ENCODE data around the gene CYREN.
"Not testable (repeated sequence)": the region's sequence is repeated elsewhere in the genome, so short reads cannot be mapped to it uniquely, and the experiment has no call there.

CYREN gene

DNA sequence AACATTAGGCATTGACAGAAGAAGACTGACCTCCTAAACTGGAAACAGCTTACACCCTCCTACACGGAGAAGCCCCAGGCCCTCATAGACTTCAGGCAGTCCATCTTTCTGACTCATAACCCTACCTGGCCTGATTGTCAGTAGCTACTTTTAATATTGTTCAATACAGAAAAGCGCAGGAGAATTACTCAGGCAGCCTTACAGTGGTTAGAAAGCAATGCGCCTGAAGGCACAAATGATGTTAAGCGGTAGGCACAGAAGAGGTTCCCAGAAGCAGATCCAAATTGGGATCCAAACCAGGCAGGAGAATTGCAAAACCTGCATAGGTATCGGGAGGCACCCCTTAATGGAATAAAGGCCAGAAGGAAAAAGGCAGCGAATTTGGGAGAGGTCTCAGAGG, 5.4 kb upstream of the CYREN start:
- no peak for DNase-seq

GRCh38 chr7:135174941-135175340, 4.4 kb upstream of the CYREN start:
- no peak for DNase-seq

- DNase-seq, result not testable (repeated sequence)
Observed at GRCh38 chr7:135173916-135174315, 3.4 kb upstream of the CYREN start.

DNA sequence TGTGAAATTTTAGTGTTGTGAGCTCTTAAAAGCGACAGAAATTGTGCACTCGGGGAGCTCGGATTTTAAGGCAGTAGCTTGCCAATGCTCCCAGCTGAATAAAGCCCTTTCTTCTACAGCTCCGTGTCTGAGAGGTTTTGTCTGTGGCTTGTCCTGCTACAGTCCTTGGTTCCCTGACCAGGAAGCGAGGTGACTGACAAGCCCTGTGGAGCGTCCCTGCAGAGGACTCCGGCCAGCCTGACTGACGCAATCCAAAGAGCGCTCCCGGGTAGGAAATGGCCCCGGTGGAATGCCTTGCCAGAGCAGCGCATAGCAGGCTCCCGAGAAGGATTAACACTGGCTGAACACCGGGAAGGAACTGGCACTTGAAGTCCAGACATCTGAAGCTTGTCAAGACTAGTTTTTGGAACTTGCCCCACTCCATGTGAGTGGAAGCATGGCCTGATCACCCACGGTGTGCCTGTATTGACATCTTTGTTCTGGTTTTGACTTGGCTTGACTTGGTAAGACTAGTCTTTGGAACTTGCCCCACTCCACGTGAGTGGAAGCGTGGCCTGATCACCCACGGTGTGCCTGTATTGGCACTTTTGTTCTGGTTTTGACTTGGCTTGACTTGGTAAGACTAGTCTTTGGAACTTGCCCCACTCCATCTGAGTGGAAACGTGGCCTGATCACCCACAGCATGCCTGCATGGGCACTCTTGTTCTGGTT, 1.2 kb upstream of the CYREN start:
- DNase-seq, result not testable (repeated sequence)

- DNase-seq, result not testable (repeated sequence)
Observed at GRCh38 chr7:135170998-135171481, 533 bp upstream of the CYREN start.

- DNase-seq, result no peak
Observed at GRCh38 chr7:135169964-135170273, 588 bp downstream of the CYREN start.

GRCh38 chr7:135169141-135169963, 1.2 kb downstream of the CYREN start:
- DNase-seq, result no peak

- no peak for DNase-seq
Observed at GRCh38 chr7:135168489-135169140, 1.9 kb downstream of the CYREN start.

GRCh38 chr7:135168001-135168400, 2.5 kb downstream of the CYREN start:
- no peak for DNase-seq

DNA sequence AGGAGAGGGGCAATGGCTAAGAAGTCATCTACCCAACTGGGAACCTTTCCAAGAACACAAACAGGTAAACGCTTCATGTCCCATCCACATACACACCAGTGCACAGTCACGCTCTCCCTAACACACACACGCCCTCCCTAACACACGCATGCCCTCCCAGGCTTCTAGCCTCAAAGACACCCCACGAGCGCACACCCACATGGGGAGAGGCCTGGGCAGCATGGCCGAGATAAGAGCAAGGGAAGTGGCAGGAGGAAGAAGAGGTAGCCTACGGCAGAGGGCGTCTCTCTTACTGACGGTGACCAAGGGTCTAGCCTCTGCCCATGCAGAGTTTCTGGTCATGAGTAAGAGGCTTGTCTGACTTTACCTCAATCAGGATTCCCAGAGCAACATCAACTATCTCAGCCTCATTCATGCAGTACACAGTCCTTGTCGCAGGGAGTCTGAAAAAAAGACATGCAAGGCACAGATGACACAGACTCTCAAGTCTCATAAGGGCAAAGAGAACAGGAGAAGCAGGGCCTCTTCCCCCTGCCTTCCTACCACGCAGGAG, 3.1 kb downstream of the CYREN start:
- no peak for DNase-seq

- DNase-seq, result no peak
Observed at GRCh38 chr7:135166338-135166990, 4.0 kb downstream of the CYREN start.

DNA sequence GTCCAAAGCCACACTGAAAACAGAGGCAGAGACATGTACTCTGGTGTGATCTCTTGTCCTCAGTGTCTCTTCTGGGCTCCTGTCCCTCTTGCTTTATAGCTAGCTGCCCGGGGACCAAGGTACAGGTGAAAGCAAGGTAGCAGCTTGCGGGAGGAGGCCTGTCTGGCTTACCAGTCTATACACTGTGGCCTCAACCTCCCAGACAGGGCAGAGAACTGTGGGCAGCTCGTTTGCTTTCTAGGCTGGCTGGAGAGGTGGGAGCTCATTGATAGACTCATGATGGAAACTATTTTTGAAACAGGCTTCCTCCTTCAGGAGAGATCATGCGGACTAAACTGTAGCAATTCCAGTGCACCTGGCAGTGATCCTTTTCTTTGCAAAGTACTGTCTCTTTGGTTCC, 4.6 kb downstream of the CYREN start:
- no peak for DNase-seq

GRCh38 chr7:135164357-135165061, 6.0 kb downstream of the CYREN start:
- no peak for DNase-seq

DNA sequence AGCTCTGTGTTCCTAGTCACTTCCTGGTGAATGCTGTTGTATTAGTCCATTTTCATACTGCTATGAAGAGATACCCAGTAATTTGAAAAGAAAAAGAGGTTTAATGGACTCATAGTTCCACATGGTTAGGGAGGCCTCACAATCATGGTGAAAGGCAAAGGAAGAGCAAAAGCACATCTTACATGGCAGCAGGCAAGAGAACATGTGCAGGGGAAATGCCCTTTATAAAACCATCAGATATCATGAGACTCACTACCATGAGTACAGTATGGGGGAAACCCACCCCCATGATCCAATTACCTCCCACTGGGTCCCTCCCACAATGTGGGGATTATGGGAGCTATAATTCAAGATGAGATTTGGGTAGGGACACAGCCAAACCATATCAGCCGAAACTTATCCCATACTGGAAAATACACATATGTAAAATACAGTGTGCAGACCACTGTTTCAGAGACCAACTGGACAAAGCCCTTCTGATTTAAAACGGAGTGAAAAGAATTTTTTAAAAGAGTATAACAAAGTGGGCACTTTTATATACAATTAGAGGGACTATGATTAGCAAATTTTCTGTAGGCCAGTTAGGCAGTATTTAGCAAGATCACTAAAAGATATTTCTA, 8.0 kb downstream of the CYREN start:
- DNase-seq, result no peak

DNA sequence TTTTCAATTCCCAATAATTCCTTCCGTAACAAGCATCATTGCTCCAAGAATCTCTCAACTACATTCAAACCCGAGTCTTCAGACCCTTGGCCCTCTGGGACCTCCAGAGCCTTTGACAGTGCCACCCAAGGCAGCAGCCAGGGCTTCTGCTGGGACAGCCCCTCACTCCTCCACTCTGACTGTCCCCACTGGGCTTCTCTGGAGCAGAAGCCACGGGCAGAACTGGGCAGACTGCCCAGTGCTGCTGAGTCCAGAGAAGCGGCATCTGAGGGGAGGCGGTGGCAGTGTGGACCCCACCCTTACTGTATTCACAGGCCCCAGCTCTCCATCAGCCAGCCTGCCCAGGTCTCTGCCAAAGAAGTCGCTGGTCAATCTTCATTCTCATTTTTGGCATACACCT, 8.8 kb downstream of the CYREN start:
- no peak for DNase-seq

GRCh38 chr7:135160858-135161653, 9.5 kb downstream of the CYREN start:
- DNase-seq, result no peak

GRCh38 chr7:135160098-135160857, 10.2 kb downstream of the CYREN start:
- no peak for DNase-seq

DNA sequence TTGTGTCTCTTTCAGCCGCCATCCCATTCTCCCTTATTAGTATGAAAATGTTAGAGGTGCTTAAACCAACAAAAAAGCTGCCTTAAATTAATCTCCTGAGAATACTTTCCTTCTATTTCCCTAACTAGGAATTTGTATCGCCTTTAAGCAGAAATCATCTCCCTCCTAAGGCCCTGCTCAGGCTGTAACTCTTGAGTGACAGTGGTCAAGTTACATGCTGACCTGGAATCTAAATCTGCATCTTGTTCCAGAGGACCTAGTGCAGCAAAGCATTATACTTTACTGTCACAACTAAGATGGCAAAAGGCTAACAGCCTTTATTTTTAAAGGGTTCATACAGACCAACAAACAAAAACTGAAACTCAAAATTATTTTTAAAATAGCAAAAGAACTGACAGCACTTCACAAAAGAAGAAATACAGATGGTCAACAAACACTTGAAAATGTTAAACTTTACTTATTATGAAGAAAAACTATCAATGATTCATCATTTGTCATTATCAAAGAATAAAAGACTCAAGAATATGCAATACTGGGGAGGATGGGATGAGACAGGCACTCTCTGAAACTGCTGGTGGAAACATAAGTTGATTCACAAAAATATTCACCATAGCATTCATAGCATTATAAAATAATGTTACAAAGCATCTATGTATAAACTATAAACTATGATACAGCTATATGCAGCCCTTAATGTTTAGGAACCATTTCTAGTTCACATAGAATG, 11.0 kb downstream of the CYREN start:
- DNase-seq, result no peak

DNA sequence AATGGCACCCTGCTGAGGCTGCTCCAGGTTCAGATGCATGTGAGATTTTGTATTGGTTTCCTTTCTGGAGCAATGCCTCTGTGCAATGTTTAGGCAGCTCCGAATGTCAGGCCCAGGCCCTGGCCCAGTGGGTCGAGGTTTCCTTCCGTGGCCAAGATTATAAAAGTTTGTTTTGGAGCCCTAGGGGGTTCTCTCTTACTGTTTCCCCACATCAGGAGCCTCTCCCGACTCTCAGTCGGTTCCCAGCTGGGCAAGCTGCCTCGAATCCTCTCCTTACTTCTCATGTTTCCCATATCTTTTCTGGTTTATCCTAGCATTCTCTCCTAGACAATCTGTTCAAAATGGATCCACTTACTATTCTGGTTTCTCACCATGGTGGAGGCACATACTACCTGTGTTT, 11.6 kb downstream of the CYREN start:
- no peak for DNase-seq
